Stimulated activated effector memory CD8-positive, alpha-beta T cell treated with anti-CD3 and anti-CD28 coated beads, Interleukin-12 subunit alpha, Interleukin-12 subunit beta, amount 100 ng/mL, for 72 hours (primary cell): ENCODE results near the gene AIF1.

Experiments
- ATAC-seq: fragments of 150-1000 bp; cut with Tn5 transposase; 2 replicates; pipeline ENCODE4 v1.10.0; 2021
- DNase-seq, 2 donors: peaks; one replicate each; pipeline ENCODE4 v3.0.0; 2021 to 2022; ENCODE audit warnings: low spot score in 2 of 2
- H3K27ac Mint-ChIP-seq: one replicate; pipeline ENCODE4 v1.8.0; 2022; ENCODE audit warnings: mild to moderate bottlenecking, mixed read lengths
- H3K36me3 Mint-ChIP-seq: one replicate; pipeline ENCODE4 v1.8.0; 2022; ENCODE audit warnings: mild to moderate bottlenecking, mixed read lengths
- H3K4me1 Mint-ChIP-seq: one replicate; pipeline ENCODE4 v1.8.0; 2022; ENCODE audit warnings: mixed read lengths
- H3K4me3 Mint-ChIP-seq: one replicate; pipeline ENCODE4 v1.8.0; 2022; ENCODE audit warnings: mild to moderate bottlenecking, mixed read lengths
- H3K9me3 Mint-ChIP-seq: one replicate; pipeline ENCODE4 v1.8.0; 2022; ENCODE audit warnings: mixed read lengths

The AIF1 gene

GRCh38 chr6:31640612-31641011, 25.6 kb downstream of the AIF1 start:
- ATAC-seq (no peak), DNase-seq (no peak)
- Mint-ChIP-seq H3K36me3 (peaks cover 100% of the 10 kb centered on the region), H3K4me3 (no peak overlapping the region), H3K27ac (peak overlapping the region; percentile 85), H3K4me1 (peaks cover 15% of the 10 kb centered on the region), H3K9me3 (no peaks in the 10 kb centered on the region)

DNA sequence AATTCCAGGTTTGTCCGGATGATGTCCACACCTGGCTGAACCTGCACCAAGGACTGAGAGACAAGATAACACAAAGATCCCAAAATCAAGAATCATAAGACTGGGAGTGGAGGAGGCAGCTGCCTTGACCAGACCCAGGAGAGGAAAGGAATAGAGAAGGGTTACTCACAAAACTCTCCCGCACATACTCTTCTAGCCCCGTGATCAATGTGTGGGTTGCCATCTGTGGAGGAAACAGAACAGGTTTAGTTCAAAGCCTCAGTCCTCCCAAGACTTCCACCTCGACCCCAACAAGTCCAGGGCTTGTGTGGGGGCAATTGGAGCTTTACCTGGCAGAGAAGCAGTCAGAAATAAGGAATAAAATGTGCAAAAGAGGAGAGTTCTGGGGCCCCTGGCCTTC, 26.3 kb downstream of the AIF1 start:
- peaks cover 16% of the 10 kb centered on the region for H3K4me1 Mint-ChIP-seq
- H3K36me3 Mint-ChIP-seq: peaks cover 100% of the 10 kb centered on the region
- H3K9me3 Mint-ChIP-seq: no peaks in the 10 kb centered on the region
- no peak for ATAC-seq
- H3K27ac Mint-ChIP-seq: peak overlapping the region; percentile 85
- DNase-seq: no peak
- no peak overlapping the region for H3K4me3 Mint-ChIP-seq

- peaks cover 100% of the 10 kb centered on the region for H3K36me3 Mint-ChIP-seq
- ATAC-seq (no peak), DNase-seq (no peak)
- H3K27ac Mint-ChIP-seq: no peak overlapping the region
- H3K4me1 Mint-ChIP-seq: peaks cover 21% of the 10 kb centered on the region
- no peak overlapping the region for H3K4me3 Mint-ChIP-seq
- H3K9me3 Mint-ChIP-seq: no peaks in the 10 kb centered on the region
These were observed 27.9 kb downstream of the AIF1 start for GRCh38 chr6:31642798-31643570.

DNA sequence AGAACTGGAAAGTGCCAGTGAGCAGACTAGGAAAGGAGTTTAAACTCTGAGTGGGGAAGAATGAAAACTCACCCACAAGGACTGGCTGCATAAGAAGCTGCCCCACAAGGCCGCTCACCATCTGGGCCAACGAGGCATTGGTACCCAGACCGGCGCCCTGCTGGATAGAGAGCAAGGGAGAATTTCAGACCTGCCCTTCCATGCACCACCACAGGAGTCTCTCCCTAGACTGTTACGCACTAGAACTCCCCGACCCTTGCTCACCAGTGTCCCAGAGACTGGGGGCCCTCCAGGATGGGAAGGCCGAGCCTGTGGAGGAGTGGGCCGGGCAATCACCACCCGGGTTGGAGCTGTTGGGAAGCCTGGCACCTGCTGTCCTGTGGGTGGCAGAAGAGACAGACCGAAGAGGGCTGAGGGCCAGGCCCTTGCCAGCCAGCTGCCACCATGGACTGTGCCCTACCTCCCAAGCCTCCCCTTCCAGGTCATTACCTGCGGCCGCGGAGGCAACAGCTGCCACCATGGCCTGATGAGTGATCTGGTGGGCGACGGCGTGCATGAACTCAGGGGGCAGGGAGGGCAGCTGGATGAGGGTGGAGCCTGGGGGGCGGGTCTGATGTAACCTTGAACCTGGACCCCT, 28.9 kb downstream of the AIF1 start:
- no peak for DNase-seq
- no peak for ATAC-seq
- Mint-ChIP-seq H3K36me3 (peaks cover 100% of the 10 kb centered on the region), H3K4me1 (peaks cover 21% of the 10 kb centered on the region), H3K27ac (peak overlapping the region; percentile 87), H3K4me3 (no peak overlapping the region), H3K9me3 (no peaks in the 10 kb centered on the region)

GRCh38 chr6:31645325-31645724, 30.3 kb downstream of the AIF1 start:
- Mint-ChIP-seq H3K36me3 (peaks cover 100% of the 10 kb centered on the region), H3K9me3 (no peaks in the 10 kb centered on the region), H3K27ac (peak overlapping the region; percentile 87), H3K4me1 (peaks cover 25% of the 10 kb centered on the region), H3K4me3 (no peak overlapping the region)
- no peak for ATAC-seq
- no peak for DNase-seq

- peak overlapping the region; percentile 96 for H3K4me3 Mint-ChIP-seq
- peak; percentile 72 for ATAC-seq
- H3K9me3 Mint-ChIP-seq: no peaks in the 10 kb centered on the region
- H3K27ac Mint-ChIP-seq: peak overlapping the region; percentile 99
- H3K4me1 Mint-ChIP-seq: peaks cover 49% of the 10 kb centered on the region
- H3K36me3 Mint-ChIP-seq: peaks cover 85% of the 10 kb centered on the region
- no peak for DNase-seq
These were observed 36.7 kb downstream of the AIF1 start for GRCh38 chr6:31651602-31652191.

DNA sequence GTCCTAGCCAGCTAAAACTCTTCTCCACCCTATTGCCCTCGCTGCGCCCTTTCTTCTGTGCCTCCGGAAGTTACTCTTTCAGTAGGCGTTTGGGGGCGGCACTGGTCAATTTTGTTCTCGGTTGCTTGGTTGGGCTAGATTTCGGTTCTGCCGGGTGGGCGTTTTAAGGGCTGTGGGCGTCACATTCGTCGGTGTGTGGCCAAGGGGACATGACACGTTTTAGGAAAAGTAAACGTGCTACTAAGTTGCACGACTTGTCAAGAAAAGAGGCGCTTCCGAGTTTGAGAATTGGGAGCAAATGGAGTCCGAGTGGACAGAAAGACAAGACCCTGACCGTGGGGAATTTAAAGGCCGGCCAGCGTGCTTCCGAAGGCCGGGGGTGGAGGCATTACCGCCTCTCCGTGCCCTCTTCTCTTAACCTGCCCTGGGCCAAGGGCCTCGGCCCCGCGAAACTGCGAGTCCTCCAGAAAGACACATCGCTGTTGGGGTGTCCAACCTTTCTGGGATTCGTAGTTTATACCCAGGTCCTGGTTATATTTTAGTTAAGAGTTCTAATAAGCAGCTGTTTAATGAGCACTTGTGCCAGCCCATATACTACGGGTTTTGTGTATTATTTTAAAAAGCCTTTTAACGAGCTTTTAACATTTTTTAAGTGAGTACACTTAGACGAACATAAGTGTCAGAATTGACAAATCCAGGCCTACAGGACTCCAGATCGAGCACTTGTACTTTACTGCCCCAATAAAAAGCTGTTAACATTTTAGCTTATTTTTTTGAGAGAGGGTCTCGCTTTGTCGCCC, 38.1 kb downstream of the AIF1 start:
- H3K27ac Mint-ChIP-seq: peak overlapping the region; percentile 99
- DNase-seq: no peak
- H3K36me3 Mint-ChIP-seq: peaks cover 85% of the 10 kb centered on the region
- peaks cover 55% of the 10 kb centered on the region for H3K4me1 Mint-ChIP-seq
- H3K9me3 Mint-ChIP-seq: no peaks in the 10 kb centered on the region
- ATAC-seq: peak; percentile 77
- peak overlapping the region; percentile 96 for H3K4me3 Mint-ChIP-seq

DNA sequence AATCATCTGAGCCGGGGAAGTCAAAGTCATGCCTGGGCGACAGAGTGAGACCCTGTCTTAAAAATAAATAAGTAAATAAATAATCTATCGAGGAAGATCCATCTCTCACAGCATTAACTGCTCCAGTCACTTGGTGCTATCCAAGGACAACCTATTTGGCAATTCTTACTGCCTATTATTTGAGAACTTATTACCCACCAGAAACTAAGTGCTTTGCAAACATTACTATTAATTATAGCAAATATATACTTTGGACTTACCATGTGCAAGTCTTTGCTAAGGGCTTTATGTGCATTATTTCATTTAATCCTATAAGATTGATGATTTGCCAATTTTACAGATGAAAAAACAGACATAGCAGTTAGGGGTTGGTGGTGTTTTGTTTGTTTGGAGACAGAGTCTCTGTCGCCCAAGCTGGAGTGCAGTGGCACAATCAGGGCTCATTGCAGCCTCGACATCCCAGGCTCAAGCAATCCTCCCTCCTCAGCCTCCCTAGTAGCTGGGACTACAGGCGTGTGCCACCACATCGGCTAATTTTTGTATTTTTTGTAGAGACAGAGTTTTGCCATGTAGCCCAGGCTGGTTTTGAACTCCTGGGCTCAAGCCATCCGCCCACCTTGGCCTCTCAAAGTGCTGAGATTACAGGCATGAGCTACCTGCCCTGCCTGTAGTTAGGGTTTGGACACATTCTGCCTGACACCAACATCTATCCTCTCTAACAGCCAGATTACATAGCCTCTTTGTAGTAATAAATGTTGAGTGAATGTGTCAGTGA, 39.7 kb downstream of the AIF1 start:
- Mint-ChIP-seq H3K27ac (no peak overlapping the region), H3K9me3 (no peaks in the 10 kb centered on the region), H3K4me1 (peaks cover 65% of the 10 kb centered on the region), H3K4me3 (no peak overlapping the region), H3K36me3 (peaks cover 83% of the 10 kb centered on the region)
- no peak for DNase-seq
- ATAC-seq: no peak

GRCh38 chr6:31655349-31656237, 40.6 kb downstream of the AIF1 start, which contains the start of gene APOM:
Gene APOM (plus strand): TSS chr6:31655894. CDS start chr6:31655967, 73 bp downstream.
- Mint-ChIP-seq H3K36me3 (peaks cover 83% of the 10 kb centered on the region), H3K9me3 (no peaks in the 10 kb centered on the region), H3K4me3 (no peak within 1 kb of the TSS), H3K4me1 (peaks cover 60% of the 10 kb centered on the region), H3K27ac (peak within 1 kb of the TSS; percentile 94)
- no peak for DNase-seq
- no peak for ATAC-seq

DNA sequence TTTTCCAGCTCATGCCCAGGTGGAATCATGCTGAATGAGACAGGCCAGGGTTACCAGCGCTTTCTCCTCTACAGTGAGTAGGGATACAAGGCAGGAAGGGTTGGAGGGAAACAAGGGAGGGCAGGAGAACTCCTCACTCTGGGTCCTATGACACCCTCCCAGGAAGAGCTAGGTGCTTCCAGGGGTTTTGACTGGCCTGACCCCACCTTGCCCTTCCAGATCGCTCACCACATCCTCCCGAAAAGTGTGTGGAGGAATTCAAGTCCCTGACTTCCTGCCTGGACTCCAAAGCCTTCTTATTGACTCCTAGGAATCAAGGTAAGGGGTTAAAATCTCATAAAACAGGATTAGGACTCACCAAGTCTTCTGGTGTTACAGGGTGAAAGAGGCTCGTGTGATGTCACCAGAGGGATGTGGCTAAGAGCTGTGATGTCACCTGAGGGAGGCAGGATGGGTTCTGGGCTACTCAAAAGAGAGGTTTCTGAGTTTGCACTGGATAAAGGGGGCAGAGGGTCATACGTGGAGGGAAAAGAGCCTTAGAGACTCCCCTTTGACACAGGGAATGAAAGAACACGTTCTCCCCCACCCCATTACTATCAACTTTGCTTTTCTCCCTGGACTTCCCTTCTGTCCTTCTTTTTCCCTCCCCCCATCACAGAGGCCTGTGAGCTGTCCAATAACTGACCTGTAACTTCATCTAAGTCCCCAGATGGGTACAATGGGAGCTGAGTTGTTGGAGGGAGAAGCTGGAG, 42.5 kb downstream of the AIF1 start:
- Mint-ChIP-seq H3K4me3 (peak overlapping the region; percentile 95), H3K9me3 (no peaks in the 10 kb centered on the region), H3K27ac (peak overlapping the region; percentile 94), H3K4me1 (peaks cover 63% of the 10 kb centered on the region), H3K36me3 (peaks cover 83% of the 10 kb centered on the region)
- ATAC-seq: peak; percentile 45
- no peak for DNase-seq

- no peak for ATAC-seq
These were observed 43.2 kb downstream of the AIF1 start for GRCh38 chr6:31658158-31658688.

DNA sequence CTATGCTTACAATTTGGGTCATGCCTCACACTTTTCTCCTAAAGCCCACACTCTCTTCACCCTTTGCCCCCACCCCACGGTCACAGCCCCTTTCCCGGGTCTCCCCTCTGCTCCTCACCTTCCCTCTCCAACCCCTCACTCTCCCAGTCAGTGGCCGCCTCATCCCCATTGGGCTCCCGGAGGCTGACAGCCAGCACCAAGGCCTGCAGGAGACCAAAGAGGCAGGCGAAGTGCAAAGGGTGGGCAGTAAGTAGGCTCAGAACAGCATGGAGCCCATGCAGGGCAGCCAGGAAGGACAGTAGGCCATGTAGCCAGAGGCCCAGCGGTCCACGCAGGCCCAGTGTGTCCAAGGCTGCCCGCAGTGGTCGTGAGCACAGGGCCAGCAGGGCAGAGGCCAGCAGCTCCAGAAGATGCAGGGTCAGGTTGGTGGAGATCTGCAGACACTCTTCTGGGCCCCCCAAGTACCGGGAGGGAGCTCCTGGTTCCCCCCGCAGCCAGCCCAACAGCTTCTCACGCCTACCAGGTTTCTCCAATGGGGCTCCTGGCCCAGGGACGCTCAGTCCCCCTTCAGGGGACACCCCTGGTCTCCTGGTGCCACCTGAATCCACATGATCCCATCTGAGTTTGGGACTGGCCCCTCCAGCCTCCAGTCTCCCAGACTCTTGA, 44.1 kb downstream of the AIF1 start:
- Mint-ChIP-seq H3K4me3 (peak overlapping the region; percentile 95), H3K36me3 (peaks cover 91% of the 10 kb centered on the region)

More at GRCh38 chr6:31658158-31658688, 43.2 kb downstream of the AIF1 start:
- peaks cover 83% of the 10 kb centered on the region for H3K36me3 Mint-ChIP-seq
- H3K4me3 Mint-ChIP-seq: peak overlapping the region; percentile 95
- no peak for DNase-seq
- H3K9me3 Mint-ChIP-seq: no peaks in the 10 kb centered on the region
- peaks cover 69% of the 10 kb centered on the region for H3K4me1 Mint-ChIP-seq
- H3K27ac Mint-ChIP-seq: peak overlapping the region; percentile 94

More for the DNA sequence above, 44.1 kb downstream of the AIF1 start:
- Mint-ChIP-seq H3K27ac (peak overlapping the region; percentile 94), H3K9me3 (no peaks in the 10 kb centered on the region), H3K4me1 (peaks cover 78% of the 10 kb centered on the region)
- ATAC-seq (no peak), DNase-seq (no peak)
